Stimulated activated CD4-positive, alpha-beta T cell treated with anti-CD3 and anti-CD28 coated beads, TNF-alpha, amount 100 ng/mL, for 1 hour (primary cell): ENCODE measurements around the gene CLCN3.
"Not testable (repeated sequence)": the region's sequence is repeated elsewhere in the genome, so short reads cannot be mapped to it uniquely, and the experiment has no call there.

ENCODE experiments used
- DNase-seq, 3 donors: peaks; one replicate each; pipeline ENCODE4 v3.0.0-alpha.2; 2020; ENCODE audit warnings: low read depth in 3 of 3, low spot score in 1 of 3

The CLCN3 gene

GRCh38 chr4:169617306-169617705 is 3.1 kb upstream of the CLCN3 start:
- no peak for DNase-seq

GRCh38 chr4:169618286-169618685 is 2.1 kb upstream of the CLCN3 start:
- no peak for DNase-seq

GRCh38 chr4:169618986-169619385 is 1.4 kb upstream of the CLCN3 start:
- DNase-seq: no peak

- no peak for DNase-seq
Measured at GRCh38 chr4:169619518-169619957, 840 bp upstream of the CLCN3 start.

DNA sequence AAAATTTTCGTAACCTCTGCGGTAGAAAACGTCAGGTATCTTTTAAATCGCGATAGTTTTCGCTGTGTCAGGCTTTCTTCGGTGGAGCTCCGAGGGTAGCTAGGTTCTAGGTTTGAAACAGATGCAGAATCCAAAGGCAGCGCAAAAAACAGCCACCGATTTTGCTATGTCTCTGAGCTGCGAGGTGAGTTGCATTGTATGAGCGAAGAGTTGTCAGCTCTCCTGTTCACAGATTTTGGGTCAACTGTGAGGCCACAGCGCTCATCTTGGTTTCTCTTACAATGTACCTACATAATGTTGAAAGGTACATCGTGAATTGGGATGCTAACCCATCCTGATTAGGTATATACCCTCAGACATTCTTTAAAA is 486 bp downstream of the CLCN3 start:
- DNase-seq: no peak

GRCh38 chr4:169621731-169622492 is 1.5 kb downstream of the CLCN3 start:
- DNase-seq: no peak

DNA sequence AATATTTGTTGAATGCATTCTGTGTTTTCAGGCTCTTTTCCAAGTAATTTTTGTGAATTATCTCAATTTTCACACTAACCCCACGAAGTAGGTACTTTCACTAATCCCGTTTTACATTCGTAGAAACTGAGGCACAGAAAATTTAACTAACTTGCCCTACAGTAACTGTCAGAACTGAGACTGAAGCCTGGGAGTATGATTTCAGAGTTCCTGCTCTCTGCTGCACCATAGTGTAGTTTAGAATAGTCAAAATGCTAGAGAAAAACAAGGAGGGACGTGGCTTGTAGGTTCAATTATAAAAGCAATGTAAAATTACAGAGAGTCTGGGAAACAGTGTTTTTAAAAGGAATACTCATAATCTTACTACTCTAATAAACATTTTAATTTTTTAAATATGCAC is 2.2 kb downstream of the CLCN3 start:
- DNase-seq: no peak

GRCh38 chr4:169624012-169624411 is 3.6 kb downstream of the CLCN3 start:
- DNase-seq: not testable (repeated sequence)

DNA sequence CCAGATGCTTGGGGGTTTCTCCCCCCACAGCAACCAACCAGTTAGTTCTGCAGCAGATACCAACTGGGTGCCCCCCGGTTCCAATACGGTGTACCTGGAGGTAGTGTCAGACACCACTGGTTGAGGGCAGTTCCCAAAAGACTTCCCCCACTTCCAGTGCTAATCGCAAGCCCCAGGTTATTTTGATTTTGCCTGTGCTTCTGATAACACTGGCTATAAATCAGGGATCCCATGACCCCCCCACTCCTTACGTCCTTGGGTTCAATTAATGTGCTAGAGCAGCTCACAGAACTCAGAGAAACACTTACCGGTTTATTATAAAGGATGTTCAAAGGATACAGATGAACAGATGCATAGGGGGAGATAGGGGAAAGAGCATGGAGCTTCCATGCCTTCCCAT is 5.5 kb downstream of the CLCN3 start:
- DNase-seq: no peak

GRCh38 chr4:169626331-169627282 is 6.2 kb downstream of the CLCN3 start:
- no peak for DNase-seq

- DNase-seq: no peak
Measured at GRCh38 chr4:169627307-169627706, 6.9 kb downstream of the CLCN3 start.

- no peak for DNase-seq
Measured at GRCh38 chr4:169628579-169628978, 8.2 kb downstream of the CLCN3 start.

- no peak for DNase-seq
Measured at GRCh38 chr4:169630069-169630468, 9.7 kb downstream of the CLCN3 start.

DNA sequence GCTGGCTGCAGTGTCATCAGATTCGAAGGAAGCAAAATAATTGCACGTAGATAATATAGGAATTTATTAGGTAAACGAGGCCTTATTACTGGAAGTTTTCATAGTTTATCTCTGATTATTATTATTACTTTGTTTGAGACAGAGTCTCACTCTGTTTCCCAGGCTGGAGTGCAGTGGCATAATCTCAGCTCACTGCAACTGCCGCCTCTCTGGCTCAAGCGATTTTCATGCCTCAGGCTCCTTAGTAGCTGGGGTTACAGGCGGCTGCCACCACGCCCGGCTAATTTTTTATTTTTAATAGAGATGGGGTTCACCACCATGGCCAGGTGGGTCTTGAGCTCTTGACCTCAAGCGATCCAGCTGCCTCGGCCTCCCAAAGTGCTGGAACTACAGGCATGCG is 12.5 kb downstream of the CLCN3 start:
- no peak for DNase-seq

DNA sequence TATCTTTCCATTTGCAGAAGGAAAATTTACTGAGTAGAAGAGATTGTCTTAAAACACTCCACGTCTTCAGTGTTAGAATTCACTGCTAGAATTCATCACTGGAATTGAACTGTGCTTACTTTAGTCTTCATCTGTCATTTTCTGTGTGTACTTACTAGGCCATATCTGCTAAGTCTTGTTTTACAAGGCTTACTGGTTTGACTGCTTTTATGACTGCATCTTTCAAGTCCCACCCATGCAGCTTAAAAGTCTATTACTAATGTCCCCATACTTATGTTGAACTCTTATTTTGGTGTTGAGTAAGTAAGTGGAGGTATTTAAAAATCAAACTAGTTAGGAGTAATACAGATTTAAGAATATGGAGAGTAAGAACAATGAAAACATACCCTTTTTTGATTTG is 14.6 kb downstream of the CLCN3 start:
- no peak for DNase-seq

DNA sequence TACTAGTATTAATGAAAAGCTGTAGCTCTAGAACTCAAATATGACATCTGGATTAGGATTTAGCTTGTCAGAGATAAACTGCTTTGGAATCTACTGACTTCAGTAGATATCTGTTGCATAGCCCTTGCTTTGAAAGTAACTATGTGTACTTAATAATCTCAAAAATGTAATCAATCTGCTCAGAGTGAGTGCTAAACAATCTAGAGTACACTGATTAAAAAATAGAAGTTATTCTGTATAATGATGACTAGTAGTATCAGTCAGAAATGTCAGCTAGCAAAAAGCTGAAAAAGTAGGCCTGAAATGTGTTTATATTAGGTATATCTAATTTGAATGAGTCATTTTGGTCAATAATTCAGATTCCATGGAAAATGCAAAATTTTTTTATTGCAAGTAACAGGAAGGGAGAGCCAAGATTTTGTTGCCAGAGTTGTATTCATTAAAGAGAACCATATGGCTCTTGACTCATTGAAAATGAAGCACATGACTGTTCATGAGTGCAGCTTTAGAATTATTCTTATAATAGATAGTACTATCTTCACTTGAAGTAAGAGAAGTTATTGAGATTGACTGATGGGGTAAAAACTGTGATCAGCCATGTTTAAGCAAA is 20.0 kb downstream of the CLCN3 start:
- DNase-seq: no peak

GRCh38 chr4:169644802-169645201 is 24.4 kb downstream of the CLCN3 start:
- DNase-seq: no peak

DNA sequence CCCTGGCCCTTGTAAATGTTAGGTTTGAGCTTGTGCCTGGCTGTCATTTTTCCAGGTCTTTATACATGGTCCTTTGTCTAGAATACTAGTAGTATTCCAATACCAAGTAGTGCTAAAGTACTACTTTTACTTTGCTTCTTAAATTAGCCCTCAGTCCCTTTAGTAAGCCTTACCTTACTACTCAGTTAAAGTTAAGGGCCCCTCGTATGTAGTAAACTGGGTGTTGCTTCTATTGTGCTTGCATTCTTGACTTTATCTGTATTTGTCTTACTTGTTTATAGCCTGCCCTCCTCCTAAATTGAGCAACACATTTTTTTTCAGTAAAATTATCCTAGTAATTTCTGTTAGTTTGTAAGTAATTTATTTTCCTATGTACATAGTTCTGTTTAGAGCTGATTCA is 25.2 kb downstream of the CLCN3 start:
- DNase-seq: no peak

- DNase-seq: no peak
Measured at GRCh38 chr4:169649545-169650226, 29.3 kb downstream of the CLCN3 start.

DNA sequence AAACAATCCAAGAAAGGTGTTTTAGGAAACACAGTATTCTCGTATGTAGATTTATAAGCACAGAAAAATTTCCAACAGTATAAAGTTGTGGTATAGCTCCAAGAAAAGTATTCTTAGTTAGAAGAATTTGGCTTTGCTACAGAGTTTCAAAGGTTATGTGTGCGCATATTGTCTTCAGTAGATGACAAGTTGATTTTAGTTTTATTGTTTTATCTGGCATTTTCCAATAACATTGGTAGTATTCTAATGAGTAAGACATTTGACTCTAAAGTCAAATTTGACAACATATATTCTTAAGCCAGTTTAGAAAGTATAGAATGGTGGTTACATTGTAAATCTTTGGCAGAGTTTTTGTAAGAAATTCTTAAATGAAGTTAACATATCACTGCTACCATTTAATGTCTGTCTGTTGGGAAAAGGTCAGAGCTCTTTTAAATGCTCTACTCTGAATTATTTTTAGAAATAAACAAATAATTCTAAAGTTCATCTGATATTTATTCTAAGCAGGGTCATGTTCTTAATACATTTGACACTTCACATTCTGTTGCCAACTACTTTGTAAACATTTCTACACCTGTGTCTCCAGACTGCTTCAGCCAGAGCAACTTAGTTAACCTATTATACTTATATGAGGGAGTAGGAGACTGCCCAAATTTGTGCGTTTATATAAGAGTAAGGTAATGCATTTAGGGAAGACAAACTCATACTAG is 30.0 kb downstream of the CLCN3 start:
- no peak for DNase-seq

DNA sequence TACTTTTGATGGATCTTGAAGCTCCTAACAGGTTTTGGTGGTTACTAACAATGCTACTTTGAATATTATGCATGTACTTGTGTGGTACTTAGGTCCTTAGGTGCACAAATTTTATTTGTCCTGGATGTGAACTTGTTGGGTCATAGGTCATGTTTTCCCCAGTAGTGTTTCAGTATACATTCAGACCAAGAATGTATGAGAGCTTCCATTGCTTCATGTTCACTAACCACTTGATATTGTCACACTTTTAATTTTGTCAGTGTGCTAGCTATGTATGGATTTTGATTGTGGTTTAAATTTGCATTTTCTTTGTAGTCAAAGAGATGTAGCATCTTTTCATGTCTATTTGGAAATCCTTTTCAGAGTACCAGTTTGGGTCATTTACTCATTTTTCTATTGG is 32.2 kb downstream of the CLCN3 start:
- no peak for DNase-seq
